Sigmoid colon (tissue), 7 donors: ENCODE data around the gene OR6B2. TPM values are rescaled to one million over a fixed set of nuclear protein-coding genes. Genes with fewer than 3 reads are reported as not detected.

Experiments
- DNase-seq: peaks from one replicate; pipeline ENCODE4 v3.0.0-alpha.2; 2019
- H3K27ac ChIP-seq, 4 donors: fragments of 200-600 bp; sonication (generic); one replicate each; pipeline ENCODE4 v1.5.1; 2016 to 2019; ENCODE audit warnings: mild to moderate bottlenecking in 1 of 4
- H3K27me3 ChIP-seq, 3 donors: fragments of 200-600 bp; sonication (generic); one replicate each; pipeline ENCODE4 v1.5.1; 2019; ENCODE audit warnings: mild to moderate bottlenecking in 1 of 3
- H3K36me3 ChIP-seq, 4 donors: fragments of 200-600 bp; sonication (generic); one replicate each; pipeline ENCODE4 v1.5.1; 2016 to 2019
- H3K4me1 ChIP-seq, 4 donors: fragments of 200-600 bp; sonication (generic); one replicate each; pipeline ENCODE4 v1.5.1; 2017 to 2019
- H3K4me3 ChIP-seq, 4 donors: fragments of 200-600 bp; sonication (generic); one replicate each; pipeline ENCODE4 v1.5.1; 2017 to 2019; ENCODE audit warnings: mild to moderate bottlenecking in 2 of 4, moderate library complexity in 1 of 4
- H3K9me3 ChIP-seq, 4 donors: fragments of 200-600 bp in 3 of 4; sonication (generic) in 3 of 4; one replicate each; pipeline versions ENCODE4 v1.5.1 to v1.6.1; 2013 to 2019
- EP300 ChIP-seq, 4 donors: sonication (generic); formaldehyde crosslinking; IDR thresholded peaks; one replicate each; pipeline ENCODE4 v1.6.1; 2017; ENCODE audit warnings: antibody characterized with exemption in 4 of 4
- POLR2A ChIP-seq, 2 donors: fragments of 450-650 bp; IDR thresholded peaks; one replicate each; pipeline ENCODE4 v1.6.1; 2016; ENCODE audit warnings: antibody characterized with exemption in 2 of 2, mild to moderate bottlenecking in 2 of 2, moderate library complexity in 2 of 2
- POLR2AphosphoS5 ChIP-seq, 4 donors: sonication (generic); formaldehyde crosslinking; IDR thresholded peaks; one replicate each; pipeline ENCODE4 v1.6.1; 2017; ENCODE audit warnings: antibody characterized with exemption in 4 of 4
- WGBS, 2 donors: extraction: QIAGEN DNeasy Blood & Tissue Kit; methylation state at CpG; one replicate each; pipeline ENCODE4 v1.1.7; 2013; 5-methylcytosine and 5-hydroxymethylcytosine counted together
- intact Hi-C: fragments of 100-400 bp; cut with DNase I; formaldehyde crosslinking; loops from one replicate; pipeline ENCODE4 v1.15.1; 2023
- polyA plus RNA-seq, 3 donors: library from polyadenylated mRNA; stranded (reverse); fragments of 200-250 nt; gene quantifications; one replicate each; pipeline ENCODE4 v1.2.3, GENCODE V29; 2013
- total RNA-seq, 4 donors: library from RNA; depleted of rRNA; stranded (reverse); fragments of >200 nt; gene quantifications; one replicate each; pipeline ENCODE4 v1.1.0, GENCODE V29; 2016
- TF ChIP-seq, protein P1 (sequence below), 4 experiments: fragments of 450-650 bp in 3 of 4; fragments of 200-600 bp in 1 of 4; IDR thresholded peaks; one replicate each; pipeline ENCODE4 v1.5.1; 2016 to 2019; ENCODE audit warnings: antibody characterized with exemption in 4 of 4, mild to moderate bottlenecking in 3 of 4, moderate library complexity in 2 of 4
- donor health status: healthy with polysubstance abuse.
- donor health status: Bipolar disorder and iron deficiency.
- donor health status: healthy.

Gene OR6B2
- total and polyA plus RNA-seq, 7 donors = not detected

DNA sequence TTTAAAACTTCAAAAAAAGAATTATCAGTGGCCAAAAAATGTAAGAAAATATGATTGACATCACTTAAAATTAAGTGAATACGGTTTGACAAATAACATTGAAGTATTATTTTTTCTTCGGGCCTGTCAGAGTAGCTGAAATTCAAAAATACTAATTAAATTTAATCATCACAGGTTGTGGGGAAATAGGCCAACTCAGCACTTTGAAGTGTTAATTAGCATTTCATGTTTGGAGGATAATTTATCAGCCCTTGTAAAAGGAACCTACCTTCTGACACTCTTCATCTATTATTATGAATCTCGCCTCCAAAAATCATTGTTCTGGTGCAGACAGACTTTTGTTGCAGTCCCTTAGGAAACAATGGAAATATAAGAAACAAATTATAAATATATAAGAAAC is 40.7 kb upstream of the OR6B2 start:
- H3K27me3 ChIP-seq = peaks cover 0 to 5% (median 0%) of the 10 kb centered on the region in 3 donors
- intact Hi-C loops = no loop called here
- TF ChIP-seq, protein P1, sequence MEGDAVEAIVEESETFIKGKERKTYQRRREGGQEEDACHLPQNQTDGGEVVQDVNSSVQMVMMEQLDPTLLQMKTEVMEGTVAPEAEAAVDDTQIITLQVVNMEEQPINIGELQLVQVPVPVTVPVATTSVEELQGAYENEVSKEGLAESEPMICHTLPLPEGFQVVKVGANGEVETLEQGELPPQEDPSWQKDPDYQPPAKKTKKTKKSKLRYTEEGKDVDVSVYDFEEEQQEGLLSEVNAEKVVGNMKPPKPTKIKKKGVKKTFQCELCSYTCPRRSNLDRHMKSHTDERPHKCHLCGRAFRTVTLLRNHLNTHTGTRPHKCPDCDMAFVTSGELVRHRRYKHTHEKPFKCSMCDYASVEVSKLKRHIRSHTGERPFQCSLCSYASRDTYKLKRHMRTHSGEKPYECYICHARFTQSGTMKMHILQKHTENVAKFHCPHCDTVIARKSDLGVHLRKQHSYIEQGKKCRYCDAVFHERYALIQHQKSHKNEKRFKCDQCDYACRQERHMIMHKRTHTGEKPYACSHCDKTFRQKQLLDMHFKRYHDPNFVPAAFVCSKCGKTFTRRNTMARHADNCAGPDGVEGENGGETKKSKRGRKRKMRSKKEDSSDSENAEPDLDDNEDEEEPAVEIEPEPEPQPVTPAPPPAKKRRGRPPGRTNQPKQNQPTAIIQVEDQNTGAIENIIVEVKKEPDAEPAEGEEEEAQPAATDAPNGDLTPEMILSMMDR (IDR thresholded peaks at IDR 0.05) = no peak
- TF ChIP-seq POLR2A (IDR thresholded peaks at IDR 0.05) (no peak), POLR2AphosphoS5 (IDR thresholded peaks at IDR 0.05) (no peak)
- H3K27ac ChIP-seq = no peak overlapping the region
- H3K4me3 ChIP-seq = no peak overlapping the region
- 87 to 92% methylated on average over 3 of the region's 3 CpGs for WGBS, 2 donors
- DNase-seq = no peak
- no peaks in the 10 kb centered on the region for H3K4me1 ChIP-seq
- no peaks in the 10 kb centered on the region for H3K9me3 ChIP-seq
- H3K36me3 ChIP-seq = no peaks in the 10 kb centered on the region

GRCh38 chr2:240069829-240070228 is 39.6 kb upstream of the OR6B2 start:
- Histone ChIP-seq H3K4me3 (no peak overlapping the region), H3K36me3 (no peaks in the 10 kb centered on the region), H3K9me3 (no peaks in the 10 kb centered on the region), H3K27me3 (no peaks in the 10 kb centered on the region), H3K27ac (no peak overlapping the region), H3K4me1 (no peaks in the 10 kb centered on the region)
- TF ChIP-seq, protein P1 (IDR thresholded peaks at IDR 0.05) = no peak
- no peak for TF ChIP-seq POLR2A (IDR thresholded peaks at IDR 0.05)
- TF ChIP-seq POLR2AphosphoS5 (IDR thresholded peaks at IDR 0.05) = no peak
- TF ChIP-seq EP300 (IDR thresholded peaks at IDR 0.05) = no peak
- no peak for DNase-seq
- WGBS, 2 donors = 66 to 90% methylated on average over 1 of the region's 1 CpG
- intact Hi-C loops = no loop called here

DNA sequence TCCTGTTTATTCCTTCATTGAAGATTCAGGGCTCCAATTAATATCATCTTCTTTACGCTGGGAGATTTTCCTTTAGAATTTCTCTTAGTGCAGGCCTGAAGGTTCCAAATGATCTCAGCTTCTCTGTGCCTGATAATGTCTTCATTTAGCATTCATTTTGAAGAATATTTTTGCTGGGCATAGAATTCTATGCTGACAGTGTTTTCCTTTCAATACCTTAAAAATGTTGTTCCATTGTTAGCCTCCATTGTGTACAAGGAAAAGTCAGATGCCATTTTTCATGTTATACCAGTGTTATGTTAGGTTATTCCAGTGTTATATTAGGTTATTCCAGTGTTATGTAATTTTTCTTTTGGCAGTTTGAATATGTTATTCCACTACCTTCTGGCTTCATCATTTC is 38.0 kb upstream of the OR6B2 start:
- H3K4me1 ChIP-seq = no peaks in the 10 kb centered on the region
- intact Hi-C loops = no loop called here
- no peak overlapping the region for H3K4me3 ChIP-seq
- DNase-seq = no peak
- WGBS, 2 donors = 91 to 98% methylated on average over 1 of the region's 1 CpG
- H3K36me3 ChIP-seq = no peaks in the 10 kb centered on the region
- no peak for TF ChIP-seq EP300 (IDR thresholded peaks at IDR 0.05)
- TF ChIP-seq, protein P1 (IDR thresholded peaks at IDR 0.05) = no peak
- TF ChIP-seq POLR2AphosphoS5 (IDR thresholded peaks at IDR 0.05) = no peak
- no peak for TF ChIP-seq POLR2A (IDR thresholded peaks at IDR 0.05)
- H3K9me3 ChIP-seq = no peaks in the 10 kb centered on the region
- H3K27ac ChIP-seq = no peak overlapping the region
- H3K27me3 ChIP-seq = no peaks in the 10 kb centered on the region

GRCh38 chr2:240066489-240066888 is 36.3 kb upstream of the OR6B2 start:
- H3K27ac ChIP-seq = no peak overlapping the region
- no peaks in the 10 kb centered on the region for H3K27me3 ChIP-seq
- no peaks in the 10 kb centered on the region for H3K36me3 ChIP-seq
- H3K9me3 ChIP-seq = no peaks in the 10 kb centered on the region
- no peaks in the 10 kb centered on the region for H3K4me1 ChIP-seq
- DNase-seq = no peak
- 70 to 73% methylated on average over 5 of the region's 5 CpGs for WGBS, 2 donors
- intact Hi-C loops = no loop called here
- TF ChIP-seq POLR2A (IDR thresholded peaks at IDR 0.05) (no peak), POLR2AphosphoS5 (IDR thresholded peaks at IDR 0.05) (no peak), EP300 (IDR thresholded peaks at IDR 0.05) (no peak)
- TF ChIP-seq, protein P1 (IDR thresholded peaks at IDR 0.05) = no peak
- no peak overlapping the region for H3K4me3 ChIP-seq

GRCh38 chr2:240064898-240065297 is 34.7 kb upstream of the OR6B2 start:
- Histone ChIP-seq H3K9me3 (no peaks in the 10 kb centered on the region), H3K4me3 (no peak overlapping the region), H3K27ac (no peak overlapping the region), H3K36me3 (no peaks in the 10 kb centered on the region), H3K4me1 (no peaks in the 10 kb centered on the region), H3K27me3 (no peaks in the 10 kb centered on the region)
- no peak for DNase-seq
- TF ChIP-seq EP300 (IDR thresholded peaks at IDR 0.05) (no peak), POLR2A (IDR thresholded peaks at IDR 0.05) (no peak), POLR2AphosphoS5 (IDR thresholded peaks at IDR 0.05) (no peak)
- TF ChIP-seq, protein P1 (IDR thresholded peaks at IDR 0.05) = no peak
- 84 to 89% methylated on average over 4 of the region's 4 CpGs for WGBS, 2 donors
- intact Hi-C loops = no loop called here
